Measurements from ENCODE around the gene IGFL2.

IGFL2 gene

DNA sequence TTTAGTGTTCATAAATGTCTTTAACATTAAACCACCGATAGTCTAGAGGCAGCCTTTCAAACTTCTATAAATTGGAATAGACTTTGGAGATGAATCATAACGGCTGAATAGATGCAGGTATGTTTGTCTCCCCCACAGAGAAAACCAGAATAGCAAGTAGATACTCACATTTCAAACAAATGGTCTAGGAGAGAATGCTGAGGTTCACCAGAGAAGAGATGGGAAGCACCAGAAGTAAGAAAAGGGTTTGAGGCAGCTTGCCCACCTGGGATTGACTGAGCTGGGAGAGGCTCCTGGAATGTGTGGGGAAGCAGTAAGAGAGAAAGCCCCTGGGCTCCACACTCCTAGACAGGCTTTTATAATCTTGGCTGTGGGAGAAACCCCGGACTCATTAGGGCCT lies 29.9 kb upstream of the IGFL2 start:
- Histone ChIP-seq H3F3A (ENCODE audit: insufficient read depth, low read length) (no peaks in the 10 kb centered on the region), H3K27ac (ENCODE audit: low read length) (no peak overlapping the region), H3K9ac (ENCODE audit: low read length) (no peak overlapping the region), H3K79me2 (ENCODE audit: low read length) (no peaks in the 10 kb centered on the region), H3K36me3 (replicated peaks; ENCODE audit: insufficient read depth, low read length) (no peaks in the 10 kb centered on the region), H3K4me2 (ENCODE audit: low read depth, low read length) (no peak overlapping the region), H3K9me3 (replicated peaks; ENCODE audit: insufficient read depth, low read length) (no peaks in the 10 kb centered on the region), H3K27me3 (replicated peaks; ENCODE audit: insufficient read depth, low read length) (peaks cover 42% of the 10 kb centered on the region; the same call in 1 of the 2 replicates), H4K20me1 (ENCODE audit: insufficient read depth, low read length) (no peaks in the 10 kb centered on the region), H3K4me1 (ENCODE audit: low read length) (no peaks in the 10 kb centered on the region), H3K9me2 (replicated peaks; ENCODE audit: insufficient read depth, low read length) (no peaks in the 10 kb centered on the region), H2AFZ (ENCODE audit: low read length) (no peak overlapping the region), H3K4me3 (ENCODE audit: low read length) (no peak overlapping the region)
- no peak for DNase-seq
- TF ChIP-seq, protein P1, sequence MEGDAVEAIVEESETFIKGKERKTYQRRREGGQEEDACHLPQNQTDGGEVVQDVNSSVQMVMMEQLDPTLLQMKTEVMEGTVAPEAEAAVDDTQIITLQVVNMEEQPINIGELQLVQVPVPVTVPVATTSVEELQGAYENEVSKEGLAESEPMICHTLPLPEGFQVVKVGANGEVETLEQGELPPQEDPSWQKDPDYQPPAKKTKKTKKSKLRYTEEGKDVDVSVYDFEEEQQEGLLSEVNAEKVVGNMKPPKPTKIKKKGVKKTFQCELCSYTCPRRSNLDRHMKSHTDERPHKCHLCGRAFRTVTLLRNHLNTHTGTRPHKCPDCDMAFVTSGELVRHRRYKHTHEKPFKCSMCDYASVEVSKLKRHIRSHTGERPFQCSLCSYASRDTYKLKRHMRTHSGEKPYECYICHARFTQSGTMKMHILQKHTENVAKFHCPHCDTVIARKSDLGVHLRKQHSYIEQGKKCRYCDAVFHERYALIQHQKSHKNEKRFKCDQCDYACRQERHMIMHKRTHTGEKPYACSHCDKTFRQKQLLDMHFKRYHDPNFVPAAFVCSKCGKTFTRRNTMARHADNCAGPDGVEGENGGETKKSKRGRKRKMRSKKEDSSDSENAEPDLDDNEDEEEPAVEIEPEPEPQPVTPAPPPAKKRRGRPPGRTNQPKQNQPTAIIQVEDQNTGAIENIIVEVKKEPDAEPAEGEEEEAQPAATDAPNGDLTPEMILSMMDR (IDR thresholded peaks at IDR 0.05; ENCODE audit: low read length) = no peak
- TF ChIP-seq EZH2 (optimal IDR thresholded peaks at IDR 0.05; ENCODE audit: low read depth, low read length) = no peak
- no peak for TF ChIP-seq EZH2phosphoT487 (IDR thresholded peaks at IDR 0.05; ENCODE audit: low read length)

DNA sequence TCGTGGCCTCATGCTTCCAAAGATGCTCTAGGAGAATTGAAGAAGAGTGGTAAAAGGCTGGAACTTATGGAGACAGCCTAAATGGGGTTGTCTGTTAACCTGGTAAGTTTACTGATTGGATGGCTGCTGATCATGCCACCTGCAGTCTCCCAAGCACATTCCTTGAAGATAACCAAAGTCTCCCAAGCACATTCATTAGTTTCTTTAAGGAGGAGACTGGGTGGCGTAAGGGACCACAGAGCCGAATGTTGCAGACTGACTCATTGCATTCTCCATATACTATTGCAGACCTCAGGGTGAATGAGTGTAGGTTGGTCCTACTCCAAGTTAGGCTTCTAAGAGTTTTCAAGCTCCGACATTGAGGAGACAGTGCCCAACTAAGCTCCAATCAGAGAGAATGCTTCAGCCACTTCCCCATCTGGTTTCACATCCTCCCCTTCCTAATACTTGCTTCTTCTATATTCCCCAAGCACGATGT lies 23.4 kb upstream of the IGFL2 start, which contains the start of gene IGFL3:
IGFL3 (minus strand) TSS at position 51 of the 478 bp plus-strand sequence; CDS start at position 12, 39 bp downstream.
- Histone ChIP-seq H3K9ac (ENCODE audit: low read length) (no peak within 1 kb of the TSS), H2AFZ (ENCODE audit: low read length) (no peak within 1 kb of the TSS), H3K4me2 (ENCODE audit: low read depth, low read length) (no peak within 1 kb of the TSS), H3F3A (ENCODE audit: insufficient read depth, low read length) (no peaks in the 10 kb centered on the region), H4K20me1 (ENCODE audit: insufficient read depth, low read length) (no peaks in the 10 kb centered on the region), H3K4me1 (ENCODE audit: low read length) (no peaks in the 10 kb centered on the region), H3K27ac (ENCODE audit: low read length) (no peak within 1 kb of the TSS), H3K9me3 (replicated peaks; ENCODE audit: insufficient read depth, low read length) (no peaks in the 10 kb centered on the region), H3K36me3 (replicated peaks; ENCODE audit: insufficient read depth, low read length) (no peaks in the 10 kb centered on the region), H3K27me3 (replicated peaks; ENCODE audit: insufficient read depth, low read length) (peaks cover 72% of the 10 kb centered on the region), H3K4me3 (ENCODE audit: low read length) (no peak within 1 kb of the TSS), H3K79me2 (ENCODE audit: low read length) (no peaks in the 10 kb centered on the region), H3K9me2 (replicated peaks; ENCODE audit: insufficient read depth, low read length) (no peaks in the 10 kb centered on the region)
- DNase-seq = no peak
- TF ChIP-seq, protein P1 (IDR thresholded peaks at IDR 0.05; ENCODE audit: low read length) = no peak
- TF ChIP-seq EZH2phosphoT487 (IDR thresholded peaks at IDR 0.05; ENCODE audit: low read length) (no peak), EZH2 (optimal IDR thresholded peaks at IDR 0.05; ENCODE audit: low read depth, low read length) (no peak)

DNA sequence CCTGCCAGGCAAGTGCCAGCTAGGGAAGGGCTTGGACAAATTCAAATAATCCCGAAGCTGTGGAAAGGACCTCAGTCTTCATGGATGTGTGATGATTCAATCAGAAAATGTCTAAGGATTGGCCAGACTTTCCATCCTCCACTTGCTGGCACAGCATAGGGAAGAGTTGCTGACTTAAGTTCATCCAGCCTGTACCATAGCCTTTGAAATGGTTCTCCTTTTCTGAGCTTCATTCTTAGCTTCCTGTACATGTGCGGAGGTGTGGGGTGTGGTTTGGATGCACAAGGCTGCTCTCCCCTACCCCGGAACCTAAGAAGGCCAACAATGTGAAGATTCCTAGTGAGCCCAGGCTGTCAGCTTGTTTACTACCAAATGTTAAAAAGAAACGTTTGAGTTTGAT lies 22.6 kb upstream of the IGFL2 start:
- H3K27me3 ChIP-seq (replicated peaks; ENCODE audit: insufficient read depth, low read length) = peaks cover 69% of the 10 kb centered on the region
- no peak overlapping the region for H3K9ac ChIP-seq (ENCODE audit: low read length)
- H3K36me3 ChIP-seq (replicated peaks; ENCODE audit: insufficient read depth, low read length) = no peaks in the 10 kb centered on the region
- no peaks in the 10 kb centered on the region for H3K9me2 ChIP-seq (replicated peaks; ENCODE audit: insufficient read depth, low read length)
- no peak overlapping the region for H2AFZ ChIP-seq (ENCODE audit: low read length)
- TF ChIP-seq, protein P1 (IDR thresholded peaks at IDR 0.05; ENCODE audit: low read length) = no peak
- TF ChIP-seq EZH2phosphoT487 (IDR thresholded peaks at IDR 0.05; ENCODE audit: low read length) = no peak
- TF ChIP-seq EZH2 (optimal IDR thresholded peaks at IDR 0.05; ENCODE audit: low read depth, low read length) = no peak
- H3K79me2 ChIP-seq (ENCODE audit: low read length) = no peaks in the 10 kb centered on the region
- no peaks in the 10 kb centered on the region for H3F3A ChIP-seq (ENCODE audit: insufficient read depth, low read length)
- no peaks in the 10 kb centered on the region for H4K20me1 ChIP-seq (ENCODE audit: insufficient read depth, low read length)
- H3K9me3 ChIP-seq (replicated peaks; ENCODE audit: insufficient read depth, low read length) = no peaks in the 10 kb centered on the region
- no peak overlapping the region for H3K27ac ChIP-seq (ENCODE audit: low read length)
- H3K4me2 ChIP-seq (ENCODE audit: low read depth, low read length) = no peak overlapping the region
- no peak for DNase-seq
- H3K4me3 ChIP-seq (ENCODE audit: low read length) = no peak overlapping the region
- no peaks in the 10 kb centered on the region for H3K4me1 ChIP-seq (ENCODE audit: low read length)

Measured in MM.1S (cell line).